ENCODE data around the gene DLK1. TPM values are rescaled to one million over a fixed set of nuclear protein-coding genes. Genes with fewer than 3 reads are reported as not detected.
A peak's percentile ranks its signal among the peaks of the same experiment; 100 is the strongest.

Gene DLK1
- total and polyA plus RNA-seq, 11 donors = 1.4 to 52.4 (median 9.3) TPM

DNA sequence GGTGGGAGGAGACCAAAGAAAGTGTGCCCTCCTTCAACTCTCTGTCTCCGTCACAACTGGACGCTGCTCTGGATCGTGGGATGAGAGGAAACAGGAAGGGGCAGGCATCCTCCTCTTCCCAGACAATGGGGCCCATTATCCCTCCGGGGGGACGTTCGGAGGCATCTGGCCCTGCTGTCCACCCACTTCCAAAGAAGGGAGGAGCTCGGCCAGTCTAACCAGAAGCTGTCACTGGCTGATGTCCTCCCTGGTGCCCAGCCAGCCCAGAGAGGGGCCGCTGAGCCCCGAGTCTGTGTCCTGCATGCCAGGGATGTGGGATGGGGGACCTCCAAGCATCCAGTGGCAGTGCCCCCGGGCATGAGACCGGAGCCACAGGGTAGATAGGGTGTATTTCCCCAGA, 59.4 kb downstream of the DLK1 start:
- no peaks in the 10 kb centered on the region for H3K4me1 ChIP-seq
- H3K4me3 ChIP-seq = no peak overlapping the region
- intact Hi-C loops (cut with DNase I) = no loop called here
- no peaks in the 10 kb centered on the region for H3K9me3 ChIP-seq
- ATAC-seq (no peak), DNase-seq (peak in 3 of 5 donors; percentile 6 to 27 (median 10))
- no peak overlapping the region for H3K27ac ChIP-seq
- no peaks in the 10 kb centered on the region for H3K36me3 ChIP-seq
- 47 to 57% (median 53%) methylated on average over 7 to 11 of the region's 11 CpGs for WGBS, 4 donors
- peaks cover 0 to 46% (median 5%) of the 10 kb centered on the region in 9 donors for H3K27me3 ChIP-seq
- no peak for TF ChIP-seq POLR2A (IDR thresholded peaks at IDR 0.05)
- TF ChIP-seq, protein P1, sequence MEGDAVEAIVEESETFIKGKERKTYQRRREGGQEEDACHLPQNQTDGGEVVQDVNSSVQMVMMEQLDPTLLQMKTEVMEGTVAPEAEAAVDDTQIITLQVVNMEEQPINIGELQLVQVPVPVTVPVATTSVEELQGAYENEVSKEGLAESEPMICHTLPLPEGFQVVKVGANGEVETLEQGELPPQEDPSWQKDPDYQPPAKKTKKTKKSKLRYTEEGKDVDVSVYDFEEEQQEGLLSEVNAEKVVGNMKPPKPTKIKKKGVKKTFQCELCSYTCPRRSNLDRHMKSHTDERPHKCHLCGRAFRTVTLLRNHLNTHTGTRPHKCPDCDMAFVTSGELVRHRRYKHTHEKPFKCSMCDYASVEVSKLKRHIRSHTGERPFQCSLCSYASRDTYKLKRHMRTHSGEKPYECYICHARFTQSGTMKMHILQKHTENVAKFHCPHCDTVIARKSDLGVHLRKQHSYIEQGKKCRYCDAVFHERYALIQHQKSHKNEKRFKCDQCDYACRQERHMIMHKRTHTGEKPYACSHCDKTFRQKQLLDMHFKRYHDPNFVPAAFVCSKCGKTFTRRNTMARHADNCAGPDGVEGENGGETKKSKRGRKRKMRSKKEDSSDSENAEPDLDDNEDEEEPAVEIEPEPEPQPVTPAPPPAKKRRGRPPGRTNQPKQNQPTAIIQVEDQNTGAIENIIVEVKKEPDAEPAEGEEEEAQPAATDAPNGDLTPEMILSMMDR (IDR thresholded peaks at IDR 0.05) = no peak

DNA sequence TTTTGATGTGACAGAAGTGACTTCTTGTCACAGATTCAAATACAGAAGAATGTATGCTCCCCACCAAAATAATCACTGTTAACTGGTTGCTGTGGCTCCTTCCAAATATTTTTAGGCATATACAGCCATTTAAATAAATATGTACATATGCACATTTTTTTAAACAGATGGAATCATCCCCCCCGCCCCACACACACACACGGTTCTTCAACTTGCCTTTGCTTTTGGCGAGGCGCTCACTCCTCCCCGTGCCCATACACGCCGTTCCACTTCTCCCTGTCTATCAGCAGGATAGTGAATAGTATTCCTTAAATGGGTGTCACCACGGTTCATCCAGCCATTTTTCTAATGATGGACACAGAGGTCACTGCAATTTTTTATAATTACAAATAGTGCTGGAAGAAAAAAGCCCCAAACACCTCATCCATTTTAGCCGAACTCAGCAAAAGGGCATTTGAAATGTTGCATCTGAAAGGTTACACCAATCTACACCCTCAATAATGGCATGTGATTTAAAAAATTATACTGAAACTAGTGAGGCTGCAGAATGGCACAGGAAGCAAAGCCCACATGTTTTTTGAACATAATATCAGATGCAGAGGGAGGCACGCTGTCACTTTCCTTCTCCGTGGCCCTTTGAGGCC, 60.0 kb downstream of the DLK1 start:
- no peaks in the 10 kb centered on the region for H3K4me1 ChIP-seq
- H3K27ac ChIP-seq = no peak overlapping the region
- H3K27me3 ChIP-seq = peaks cover 0 to 52% (median 3%) of the 10 kb centered on the region in 9 donors
- H3K36me3 ChIP-seq = no peaks in the 10 kb centered on the region
- 75 to 83% (median 81%) methylated on average over 11 of the region's 11 CpGs for WGBS, 4 donors
- H3K4me3 ChIP-seq = no peak overlapping the region
- intact Hi-C loops (cut with DNase I) = no loop called here
- TF ChIP-seq, protein P1 (IDR thresholded peaks at IDR 0.05) = no peak
- TF ChIP-seq POLR2A (IDR thresholded peaks at IDR 0.05) = no peak
- H3K9me3 ChIP-seq = no peaks in the 10 kb centered on the region
- DNase-seq = peak in 2 of 5 donors; percentile 2 to 12
- ATAC-seq = no peak

GRCh38 chr14:100787659-100788058, 61.0 kb downstream of the DLK1 start:
- Histone ChIP-seq H3K4me1 (no peaks in the 10 kb centered on the region), H3K27me3 (peaks cover 0 to 61% (median 3%) of the 10 kb centered on the region in 9 donors), H3K9me3 (no peaks in the 10 kb centered on the region), H3K36me3 (no peaks in the 10 kb centered on the region), H3K4me3 (no peak overlapping the region), H3K27ac (no peak overlapping the region)
- no peak for ATAC-seq
- peak in 3 of 5 donors; percentile 11 to 28 (median 11) for DNase-seq
- intact Hi-C loops (cut with DNase I) = no loop called here
- WGBS, 4 donors = 89 to 97% (median 93%) methylated on average over 14 of the region's 14 CpGs
- TF ChIP-seq, protein P1 (IDR thresholded peaks at IDR 0.05) = no peak
- no peak for TF ChIP-seq POLR2A (IDR thresholded peaks at IDR 0.05)

Other genes with a start within 250 kb of the DLK1 start
- gene BEGAIN, start 139.5 kb upstream of the DLK1 start, total RNA-seq = 1 to 10 TPM in 5 of 9 donors, under 1 TPM in 4; 0.14 to 2.8 (median 1.9) TPM
- under 1 TPM; 0.24 to 0.46 TPM for gene BEGAIN, start 139.5 kb upstream of the DLK1 start, polyA plus RNA-seq
- gene MEG3, start 99.2 kb downstream of the DLK1 start, total RNA-seq = 10 to 100 TPM in 4 of 9 donors, 1 to 10 TPM in 5; 3.6 to 37.7 (median 9.9) TPM
- 10 to 100 TPM in 1 of 2 donors, 1 to 10 TPM in 1; 5.6 to 36.7 TPM for gene MEG3, start 99.2 kb downstream of the DLK1 start, polyA plus RNA-seq
- gene RTL1, start 176.8 kb downstream of the DLK1 start, total RNA-seq = not detected
- not detected for gene RTL1, start 176.8 kb downstream of the DLK1 start, polyA plus RNA-seq

Data from heart left ventricle (tissue), 16 donors.